NCI-H82 treated with DMSO at 0.1 percent for 48 hours (cell line): ENCODE measurements around the gene REG1A.

Source experiments
- DNase-seq: peaks from one replicate; lab custom pipeline; 2025; ENCODE audit not compliant: unreplicated experiment; lab: John Stamatoyannopoulos, UW

The REG1A gene

DNA sequence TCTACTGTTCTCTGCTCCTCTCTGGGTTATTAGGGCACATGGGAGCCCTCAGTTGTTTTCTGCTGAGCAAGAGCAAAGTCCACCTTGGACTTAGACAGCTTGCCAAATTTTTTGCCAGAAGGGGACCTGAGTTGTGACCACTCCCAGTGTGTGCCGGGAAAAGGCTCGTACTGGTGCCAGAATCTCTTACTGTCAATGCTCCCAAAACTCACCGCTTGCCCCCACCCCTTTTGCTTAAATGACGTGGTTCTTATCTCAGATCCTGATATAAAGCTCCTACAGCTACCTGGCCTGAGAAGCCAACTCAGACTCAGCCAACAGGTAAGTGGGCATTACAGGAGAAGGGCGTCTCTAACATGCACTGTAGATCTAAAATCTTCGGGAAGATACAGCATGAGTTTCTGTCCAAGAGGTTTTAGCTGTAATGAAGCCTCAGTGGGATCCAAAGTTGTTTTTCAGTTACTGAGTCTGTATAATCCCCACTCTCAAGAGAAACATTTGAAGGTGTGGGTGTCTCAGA is at the start of gene REG1A:
Gene REG1A (plus strand): TSS at position 295 of the 520 bp plus-strand sequence. CDS start 374 bp downstream, outside the sequence.
- no peak for DNase-seq

- no peak for DNase-seq
These were observed 49.2 kb upstream of the REG1A start for GRCh38 chr2:79071078-79071477.

GRCh38 chr2:79082987-79083386 is 37.3 kb upstream of the REG1A start:
- no peak for DNase-seq

DNA sequence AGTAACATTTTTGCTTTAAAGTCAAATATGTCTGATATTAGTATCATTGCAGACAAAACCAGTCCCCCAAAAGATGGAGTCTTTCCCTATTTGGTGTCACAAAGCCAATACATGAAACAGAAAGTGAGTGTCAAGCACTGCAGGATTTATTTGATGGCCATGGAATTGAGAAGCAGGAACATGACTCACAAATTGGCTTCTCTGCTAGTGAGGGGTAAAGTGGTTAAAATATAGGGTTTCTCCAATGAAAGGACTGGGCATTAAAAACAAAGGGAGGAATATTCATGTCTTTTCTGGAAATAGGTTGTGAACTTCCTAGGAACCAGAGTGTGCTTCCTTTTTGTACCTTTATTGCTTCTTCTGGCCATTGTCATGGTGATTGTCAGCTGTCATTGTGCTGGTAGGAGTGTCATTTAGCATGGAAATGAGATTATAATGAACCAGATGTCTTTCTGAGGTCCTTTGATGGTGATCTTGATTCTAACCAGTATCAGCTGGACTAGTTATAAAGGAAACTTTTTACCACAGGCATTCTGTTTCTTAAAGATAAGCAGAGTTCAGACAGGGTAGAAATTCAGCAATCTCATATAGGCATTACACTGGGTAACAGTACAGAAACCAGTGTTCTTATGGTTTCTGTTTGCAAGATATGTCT is 36.6 kb upstream of the REG1A start:
- DNase-seq, result no peak

DNA sequence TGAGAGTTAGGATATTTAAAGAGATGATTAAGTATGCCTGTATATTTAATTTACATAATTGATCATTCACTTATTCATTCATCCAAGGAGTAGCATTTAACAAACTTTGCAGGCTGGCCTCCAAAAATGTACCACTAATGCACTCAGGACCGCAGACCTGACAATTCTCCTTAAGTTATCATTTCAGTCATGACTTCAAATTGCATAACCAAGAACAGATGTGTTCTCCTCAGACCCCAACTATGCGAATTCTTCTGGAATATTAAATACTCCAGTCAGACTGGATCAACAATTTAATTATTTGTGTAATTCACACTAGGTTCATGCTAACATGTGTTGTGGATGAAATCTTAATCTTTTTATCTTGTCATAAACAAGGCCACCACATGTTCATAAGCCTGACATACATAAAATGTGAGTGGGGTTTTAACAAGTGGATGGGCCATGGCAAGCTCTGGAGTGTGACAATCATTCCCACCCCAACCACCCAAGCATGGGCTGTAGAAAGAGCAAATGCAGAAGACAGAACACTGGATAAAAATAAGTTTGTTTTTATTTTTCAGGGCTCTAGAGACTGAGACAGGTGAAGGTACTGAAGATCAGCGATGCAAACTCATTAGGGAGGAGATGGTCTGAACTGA is 35.7 kb upstream of the REG1A start:
- DNase-seq, result no peak

DNA sequence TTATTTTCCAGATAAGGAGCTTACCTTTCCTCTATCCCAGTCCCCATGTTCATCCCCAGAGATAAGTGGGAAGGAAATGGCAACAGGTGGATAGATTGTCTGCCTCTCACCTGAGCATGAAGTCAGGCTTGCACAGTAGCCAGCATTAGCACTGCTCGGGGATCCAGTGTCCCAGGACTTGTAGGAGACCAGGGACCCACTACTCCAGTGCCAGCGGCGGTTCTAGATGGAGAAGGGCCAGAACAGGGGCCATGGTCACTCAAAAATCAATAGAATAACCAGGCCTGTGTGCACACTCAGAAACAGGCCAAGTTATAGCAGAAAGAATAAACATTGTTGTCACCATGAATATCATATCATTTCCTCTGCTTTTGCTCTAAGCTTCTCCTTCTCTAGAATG is 34.9 kb upstream of the REG1A start:
- no peak for DNase-seq

DNA sequence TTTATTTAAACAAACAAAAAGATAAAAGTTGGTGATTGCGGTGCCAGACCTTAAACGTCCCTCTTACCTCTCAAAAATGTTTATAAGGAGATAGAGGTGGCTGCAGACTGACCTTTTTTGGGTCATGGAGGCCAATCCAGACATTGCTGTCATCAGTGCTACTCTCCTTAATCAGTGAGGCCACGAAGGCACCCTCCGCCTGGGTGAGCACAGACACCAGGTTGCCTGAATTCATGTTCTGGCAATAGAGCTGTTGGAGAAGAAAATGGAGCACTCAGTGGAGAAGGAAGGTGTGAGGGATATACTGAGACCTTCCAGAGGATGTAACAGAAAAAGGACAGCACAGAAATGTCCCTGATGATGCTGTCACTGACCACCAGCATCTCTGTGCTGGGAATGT is 34.0 kb upstream of the REG1A start:
- DNase-seq, result no peak

DNA sequence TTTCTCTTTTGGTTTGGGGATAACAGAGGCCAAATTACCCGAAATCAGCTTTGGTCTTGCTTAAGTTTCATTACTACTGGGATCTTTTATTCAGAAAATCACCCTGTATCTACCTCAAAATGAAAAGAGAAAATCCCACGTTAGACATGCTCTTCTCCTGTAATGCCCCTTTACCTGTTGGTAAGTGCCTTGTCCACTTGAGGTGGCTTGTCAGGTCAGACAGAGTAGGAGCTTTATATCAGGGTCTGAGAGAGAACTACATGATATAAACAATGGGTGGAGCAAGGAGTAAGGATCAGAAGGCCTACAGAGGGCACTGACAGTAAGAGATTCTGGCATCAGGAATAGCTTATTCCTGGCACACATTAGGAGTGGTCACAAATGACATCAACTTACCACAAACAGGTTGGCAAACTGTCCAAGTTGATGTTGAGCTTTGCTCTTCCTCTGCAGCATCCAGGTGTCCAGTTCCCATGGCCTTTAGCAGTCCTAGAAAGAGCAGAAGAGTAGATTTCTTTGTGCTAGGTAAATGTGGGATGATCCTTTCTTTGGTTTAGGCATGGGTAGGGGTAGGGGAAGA is 32.4 kb upstream of the REG1A start, which contains the start of gene REG1B:
Gene REG1B (minus strand): TSS at position 209 of the 580 bp plus-strand sequence. CDS start 381 bp downstream, outside the sequence.
- no peak for DNase-seq

DNA sequence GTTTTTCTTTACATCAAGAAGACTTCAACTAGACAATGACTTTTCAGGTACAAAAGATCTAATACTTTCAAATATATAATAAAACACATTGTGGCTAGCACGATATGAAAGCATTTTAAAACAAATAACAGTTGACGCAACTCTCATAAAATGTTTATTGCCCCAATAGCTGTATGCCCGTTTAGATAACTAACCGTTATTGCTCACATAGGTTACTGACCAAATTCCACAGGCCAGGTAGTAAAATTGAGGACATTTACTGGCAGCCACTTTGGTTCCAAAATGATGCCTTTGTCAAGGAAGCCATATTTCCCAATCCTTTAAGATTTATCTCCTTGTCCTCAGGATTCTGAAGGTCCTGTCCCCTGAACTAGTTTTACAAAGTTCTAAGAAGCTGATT is 29.6 kb upstream of the REG1A start:
- no peak for DNase-seq

- no peak for DNase-seq
These were observed 22.4 kb upstream of the REG1A start for GRCh38 chr2:79097843-79098242.

GRCh38 chr2:79099140-79099686 is 21.1 kb upstream of the REG1A start:
- no peak for DNase-seq

GRCh38 chr2:79100285-79100684 is 20.0 kb upstream of the REG1A start:
- no peak for DNase-seq

DNA sequence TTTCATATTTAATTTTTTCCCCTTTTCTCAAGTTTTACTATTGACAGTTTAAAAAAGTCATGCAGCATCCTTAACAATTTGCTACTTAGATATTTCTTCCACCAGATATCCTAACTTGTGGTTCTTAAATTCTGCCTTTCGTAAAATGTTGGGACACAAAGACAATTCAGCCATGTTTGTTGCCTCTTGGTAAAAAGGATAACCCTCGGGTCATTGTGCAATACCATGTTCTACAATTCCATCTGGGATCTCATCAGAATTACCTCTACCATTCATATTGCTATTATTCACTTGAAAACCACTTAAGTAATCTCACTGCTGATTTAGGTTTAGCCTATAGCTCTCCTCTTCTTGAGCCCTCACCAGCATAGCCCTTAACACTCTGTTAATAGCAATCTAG is 19.3 kb upstream of the REG1A start:
- no peak for DNase-seq

GRCh38 chr2:79103214-79103613 is 17.1 kb upstream of the REG1A start:
- no peak for DNase-seq

DNA sequence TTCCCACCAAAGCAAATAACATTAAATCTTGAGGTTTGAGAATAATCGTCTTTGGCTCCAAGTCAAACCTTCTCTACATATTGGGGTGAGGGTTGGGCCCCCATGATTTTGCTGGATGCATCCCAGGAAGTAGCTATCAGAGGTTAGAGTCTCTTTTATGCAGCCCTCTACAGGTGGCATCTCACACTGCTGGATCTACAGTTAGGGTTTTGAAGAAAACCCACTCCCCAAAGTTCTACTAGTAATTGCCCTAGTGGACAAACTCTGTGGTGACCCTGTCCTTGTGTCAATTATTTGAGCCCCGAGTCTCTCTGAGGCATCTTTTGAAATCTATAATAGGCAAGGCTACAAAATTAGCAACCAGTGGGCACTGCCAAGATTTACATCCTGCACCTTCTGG is 15.0 kb upstream of the REG1A start:
- no peak for DNase-seq

GRCh38 chr2:79112269-79112668 is 8.0 kb upstream of the REG1A start:
- no peak for DNase-seq

- no peak for DNase-seq
These were observed 5.3 kb upstream of the REG1A start for GRCh38 chr2:79114797-79115494.

DNA sequence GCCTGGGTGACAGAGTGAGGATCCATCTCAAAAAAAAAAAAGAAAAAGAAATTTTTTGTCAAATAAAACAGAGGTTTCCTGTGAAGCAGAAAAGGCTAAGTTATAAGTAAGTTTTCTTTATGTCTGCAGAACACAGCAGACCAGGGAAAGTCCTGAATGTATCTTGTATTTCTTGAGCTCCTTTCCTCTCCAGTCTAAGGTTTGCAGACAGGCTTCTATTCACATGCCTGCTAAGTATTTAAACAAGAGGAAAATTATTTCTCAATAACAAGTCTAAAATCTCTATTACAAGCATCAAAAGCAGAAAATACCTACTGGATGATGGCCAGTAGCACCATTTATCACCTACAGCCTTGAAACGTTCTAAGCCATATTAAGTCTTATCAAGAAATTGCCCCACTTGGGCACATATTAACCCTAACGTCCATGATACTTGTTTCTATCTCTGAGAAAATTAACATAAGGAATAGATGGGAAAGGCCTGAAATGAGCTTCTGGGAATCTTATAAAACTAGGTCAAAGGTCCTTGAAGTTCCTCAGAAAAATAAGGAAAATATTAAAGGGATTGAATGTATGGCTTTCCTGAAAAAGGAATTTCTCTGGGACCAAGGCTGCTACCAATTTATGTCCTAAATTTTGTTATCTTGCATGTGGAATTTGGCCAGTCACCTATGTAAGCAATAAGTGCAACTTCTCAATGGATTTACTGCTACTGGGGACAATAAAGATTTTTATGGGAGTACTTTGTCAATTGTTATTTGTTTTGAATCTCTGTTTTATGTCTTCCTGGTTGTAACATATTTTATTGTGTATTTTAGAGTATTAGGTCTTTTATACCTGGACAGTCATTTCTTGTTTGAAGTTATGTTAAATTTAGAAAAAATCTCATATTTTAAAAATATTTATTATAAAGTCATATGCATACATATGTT is 3.0 kb upstream of the REG1A start:
- DNase-seq, result no peak

GRCh38 chr2:79122676-79123075 is 2.4 kb downstream of the REG1A start:
- DNase-seq, result no peak
